Right renal pelvis (tissue), 4 donors: ENCODE measurements around the gene RNU1-3. TPM values are rescaled to one million over a fixed set of nuclear protein-coding genes. Genes with fewer than 3 reads are reported as not detected.
"Not testable (repeated sequence)": the region's sequence is repeated elsewhere in the genome, so short reads cannot be mapped to it uniquely, and the experiment has no call there.

Experiments used
- DNase-seq, 4 donors: peaks; one replicate each; pipeline ENCODE4 v3.0.0-alpha.2; 2013; ENCODE audit warnings: low read depth in 4 of 4, low spot score in 3 of 4, missing footprints in 1 of 4
- polyA plus RNA-seq, 4 donors: library from polyadenylated mRNA; unstranded; fragments of 120-200 nt; gene quantifications; one replicate each; pipeline ENCODE4 v1.2.1, GENCODE V29; 2013; ENCODE audit not compliant: insufficient read length in 4 of 4

The RNU1-3 gene
- polyA plus RNA-seq, 4 donors = not detected

- DNase-seq = not testable (repeated sequence)
These were observed 29.9 kb upstream of the RNU1-3 start for GRCh38 chr1:16696507-16697150.

DNA sequence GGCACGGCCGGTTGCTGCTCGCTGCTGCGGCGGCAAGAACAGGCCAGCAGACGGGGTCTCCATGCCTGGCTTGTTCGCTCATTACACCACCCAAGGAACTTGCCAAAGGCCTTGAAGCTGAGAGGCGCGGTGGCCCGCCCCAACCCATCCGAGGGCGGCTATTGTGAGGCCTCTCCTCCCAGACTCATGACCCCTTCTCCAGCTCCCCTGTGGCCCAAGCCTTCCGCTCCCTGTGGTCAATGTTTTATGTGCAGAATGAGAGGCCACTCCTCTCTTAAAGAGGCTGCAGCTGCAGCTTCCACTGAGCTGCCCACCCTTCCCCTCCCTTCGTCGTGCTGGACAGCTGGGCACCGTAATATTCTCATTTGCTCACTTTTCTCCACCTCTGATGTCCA is 27.6 kb upstream of the RNU1-3 start:
- not testable (repeated sequence) for DNase-seq

- DNase-seq = not testable (repeated sequence)
These were observed 26.9 kb upstream of the RNU1-3 start for GRCh38 chr1:16693449-16694307.

- not testable (repeated sequence) for DNase-seq
These were observed 26.1 kb upstream of the RNU1-3 start for GRCh38 chr1:16692717-16693448.

DNA sequence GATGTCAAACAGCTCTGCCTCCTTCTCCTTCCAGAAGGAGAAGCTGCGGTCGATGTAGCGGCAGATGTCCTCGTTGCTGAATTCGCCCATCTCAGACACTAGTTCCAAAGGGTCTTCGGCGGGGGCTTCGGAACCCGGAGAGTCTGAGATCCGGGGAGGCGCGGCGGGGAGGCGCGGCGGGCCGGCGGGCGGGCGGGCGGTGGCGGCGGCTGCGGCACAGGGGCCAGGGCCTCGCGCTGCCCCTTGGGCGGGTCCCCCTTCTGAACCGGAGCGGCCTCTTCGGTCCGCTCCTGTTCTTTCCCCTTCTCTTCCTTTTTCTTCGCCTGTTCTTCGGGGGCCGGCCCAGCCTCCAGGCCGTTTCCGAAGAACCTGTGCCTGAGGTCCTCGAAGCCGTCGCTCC is 25.5 kb upstream of the RNU1-3 start:
- DNase-seq = not testable (repeated sequence)

DNA sequence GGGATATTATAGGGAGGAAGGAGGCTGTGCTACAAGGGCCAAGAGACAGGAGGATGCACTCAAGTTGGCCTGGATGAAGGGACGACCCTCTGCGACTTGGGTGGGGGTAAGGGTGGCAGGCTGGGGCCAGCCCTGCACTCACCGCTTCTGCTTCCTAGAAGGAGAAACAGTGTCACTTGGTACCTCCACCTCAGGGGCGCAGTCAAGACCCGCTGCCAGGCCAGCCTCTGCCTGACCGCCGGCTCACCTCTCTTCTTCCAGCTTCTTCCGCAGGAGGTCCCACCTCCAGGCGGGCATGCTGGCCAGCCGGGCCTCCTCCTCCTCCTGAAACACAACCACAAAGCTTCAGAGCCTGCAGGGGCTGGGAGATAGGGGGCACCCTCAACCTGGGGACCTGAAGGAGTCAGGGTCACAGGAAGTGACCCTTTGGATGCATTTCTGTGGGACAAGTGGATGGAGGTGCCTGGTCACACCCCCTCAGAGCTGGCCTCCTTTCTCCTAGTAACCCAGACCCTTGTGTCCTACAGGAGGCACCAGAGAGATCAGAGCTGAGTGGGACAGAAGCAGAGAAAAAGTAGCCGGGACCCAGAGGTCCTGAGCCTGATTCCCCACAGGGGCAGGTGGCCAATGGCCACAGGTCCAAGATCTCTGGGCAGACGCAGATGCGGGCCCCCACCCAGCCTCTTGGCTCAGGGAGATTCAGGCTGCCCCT is 24.4 kb upstream of the RNU1-3 start:
- DNase-seq = not testable (repeated sequence)

DNA sequence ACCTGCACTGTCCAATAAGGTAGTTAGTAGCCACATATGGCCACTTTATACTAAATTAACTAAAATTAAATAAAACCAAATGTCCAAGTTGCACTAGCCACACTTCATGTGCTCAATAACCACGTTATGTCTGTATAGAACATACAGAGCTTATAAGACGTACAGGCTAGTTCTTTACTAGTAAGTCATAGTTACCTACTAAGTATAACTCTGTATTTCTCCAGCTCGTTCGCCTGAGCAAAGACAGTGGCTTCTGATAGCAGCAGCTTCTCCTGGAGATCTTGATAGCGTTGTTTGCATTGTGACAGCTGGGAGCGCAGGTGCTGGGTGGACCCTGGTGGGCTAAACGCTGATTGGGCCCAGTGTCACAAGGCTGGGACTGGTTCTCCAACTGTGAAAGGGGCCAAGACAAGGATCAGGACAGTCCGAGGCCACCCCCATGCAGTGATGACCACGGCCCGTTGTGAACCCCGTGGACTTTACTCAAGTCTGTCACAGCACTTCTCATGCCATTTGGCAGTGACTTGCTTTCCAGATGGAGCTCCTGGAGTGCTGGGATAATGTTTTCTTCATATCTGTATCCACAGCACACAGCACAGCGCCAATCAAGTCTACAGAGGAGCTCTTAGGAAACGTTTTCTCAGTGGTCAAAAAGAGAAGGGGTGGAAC is 20.5 kb upstream of the RNU1-3 start:
- not testable (repeated sequence) for DNase-seq

DNA sequence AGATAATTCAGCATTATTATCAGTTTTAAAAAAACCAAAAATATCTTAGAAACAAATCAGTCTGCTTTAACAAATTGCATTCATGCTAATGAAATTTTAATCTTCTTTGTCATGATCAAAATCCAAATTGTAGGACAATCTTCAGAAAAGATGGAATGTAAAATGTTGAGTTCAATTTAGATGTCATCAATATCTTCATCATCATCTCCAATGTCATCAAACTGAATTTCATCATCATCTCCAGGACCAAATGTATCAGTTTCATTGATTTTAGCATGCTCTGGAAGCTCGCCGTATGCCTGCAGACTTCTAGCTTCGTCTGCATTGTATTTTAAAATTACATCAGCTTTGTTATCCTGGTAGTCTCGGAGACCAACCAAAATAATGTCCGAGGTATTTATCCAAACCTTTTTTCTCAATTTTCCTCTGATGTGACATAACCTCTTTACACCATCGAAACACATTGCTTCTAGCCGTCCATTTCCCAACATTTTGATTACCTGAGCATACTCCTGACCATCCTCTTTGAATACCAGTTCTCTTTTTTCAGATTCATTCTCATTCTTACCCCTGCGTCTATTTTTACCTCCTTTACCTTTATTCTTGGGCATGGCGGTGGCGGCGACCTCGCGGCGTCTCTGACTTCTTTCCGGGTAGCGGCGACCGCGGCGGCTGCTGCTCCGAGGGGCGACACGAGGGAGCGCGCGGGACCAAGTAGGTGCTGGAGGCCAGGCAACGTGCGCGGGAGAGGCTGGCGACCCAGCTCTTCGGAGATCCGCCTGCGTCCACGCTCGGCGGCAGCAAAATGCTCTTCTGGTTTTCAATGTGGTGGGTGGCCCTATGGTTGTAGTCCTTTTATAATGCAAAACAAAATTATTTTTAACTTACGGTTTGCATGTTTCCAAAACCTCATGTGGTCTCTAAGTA is 19.0 kb upstream of the RNU1-3 start:
- not testable (repeated sequence) for DNase-seq

DNA sequence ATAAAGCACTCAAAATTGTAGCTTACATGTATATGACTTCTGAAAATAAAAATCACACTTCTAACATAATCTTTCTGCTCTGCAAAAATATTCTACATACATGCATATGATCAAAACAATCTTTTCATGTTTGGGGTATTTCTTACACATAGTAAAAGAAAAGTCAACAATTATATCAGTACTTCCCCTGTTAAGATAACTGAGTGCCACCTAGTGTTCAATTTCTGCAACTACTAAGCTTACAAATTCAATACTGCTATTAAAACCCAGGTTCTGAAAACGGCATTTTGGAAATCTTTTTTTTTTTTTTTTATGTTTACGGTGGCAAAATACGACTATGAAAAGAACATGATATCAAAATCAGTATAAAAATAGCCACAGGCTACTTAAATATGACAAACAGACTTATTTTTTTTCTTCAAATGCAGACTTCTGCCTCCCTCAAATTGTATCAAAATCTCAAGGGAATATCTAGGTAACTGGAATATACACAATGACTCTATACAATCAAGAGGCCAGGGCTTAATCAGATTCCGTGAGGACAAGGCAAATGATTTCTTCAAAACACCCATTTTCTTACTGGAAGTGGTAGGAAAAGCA is 18.1 kb upstream of the RNU1-3 start:
- not testable (repeated sequence) for DNase-seq

GRCh38 chr1:16684152-16684551 is 17.4 kb upstream of the RNU1-3 start:
- DNase-seq = not testable (repeated sequence)

- not testable (repeated sequence) for DNase-seq
These were observed 16.1 kb upstream of the RNU1-3 start for GRCh38 chr1:16682803-16683202.

DNA sequence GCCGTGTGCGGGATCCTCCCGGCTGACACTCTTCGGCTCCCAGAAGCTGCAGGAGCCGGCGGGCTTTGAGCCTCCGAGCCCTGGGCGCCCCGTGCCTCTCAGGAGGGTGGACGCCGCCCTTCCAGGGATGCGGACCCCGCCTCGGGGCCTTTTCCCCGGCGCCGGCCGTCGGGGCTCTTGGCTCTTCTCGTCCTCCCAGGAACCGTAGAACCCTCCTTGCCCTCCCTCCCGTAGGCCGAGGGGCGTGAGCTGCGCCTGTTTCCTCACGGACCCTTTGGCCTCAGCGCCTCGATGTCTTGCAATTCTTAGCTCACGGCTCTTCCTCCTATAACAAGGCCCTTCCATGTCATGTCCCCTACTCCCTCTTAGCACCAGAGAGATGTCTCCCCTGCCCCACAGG is 13.6 kb upstream of the RNU1-3 start:
- not testable (repeated sequence) for DNase-seq

- DNase-seq = no peak
These were observed 11.0 kb upstream of the RNU1-3 start for GRCh38 chr1:16677552-16678431.

DNA sequence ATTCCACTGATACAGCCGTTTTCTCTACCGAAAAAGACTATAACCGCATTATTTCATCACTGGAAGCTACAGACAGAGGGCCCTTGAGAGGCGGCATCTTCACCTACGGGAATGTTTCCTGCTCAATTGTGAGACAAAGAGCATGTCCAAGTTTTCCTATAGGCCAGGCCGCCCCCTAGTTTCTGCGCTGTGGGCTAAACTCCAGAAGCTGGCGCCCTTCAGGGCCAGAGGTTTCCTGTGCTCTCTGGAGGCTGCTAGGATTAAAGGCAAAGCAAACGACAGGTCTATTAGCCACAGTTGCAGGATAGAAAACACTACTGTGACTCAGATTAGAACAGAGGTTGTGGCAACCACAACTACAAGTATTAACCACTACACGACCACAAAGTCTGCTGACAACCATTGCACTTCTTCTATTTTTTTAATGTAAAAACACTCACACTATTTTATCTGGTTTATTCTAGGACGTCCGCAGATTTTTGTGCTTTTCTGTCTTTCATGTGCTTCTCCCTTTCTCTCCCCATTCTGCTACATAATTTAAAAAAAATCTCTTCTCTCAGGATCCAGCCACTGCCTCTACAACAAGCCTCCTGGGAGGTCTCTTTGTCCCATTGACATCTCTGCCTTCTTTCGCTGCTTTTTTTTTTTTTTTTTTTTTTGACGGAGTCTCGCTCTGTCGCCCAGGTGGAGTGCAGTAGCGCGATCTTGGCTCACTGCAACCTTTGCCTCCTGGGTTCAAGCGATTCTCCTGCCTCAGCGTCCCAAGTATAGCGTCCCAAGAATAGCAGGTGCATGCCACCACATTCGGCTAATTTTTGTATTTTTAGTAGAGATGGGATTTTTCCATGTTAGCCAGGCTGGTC is 10.1 kb upstream of the RNU1-3 start:
- DNase-seq = not testable (repeated sequence)

DNA sequence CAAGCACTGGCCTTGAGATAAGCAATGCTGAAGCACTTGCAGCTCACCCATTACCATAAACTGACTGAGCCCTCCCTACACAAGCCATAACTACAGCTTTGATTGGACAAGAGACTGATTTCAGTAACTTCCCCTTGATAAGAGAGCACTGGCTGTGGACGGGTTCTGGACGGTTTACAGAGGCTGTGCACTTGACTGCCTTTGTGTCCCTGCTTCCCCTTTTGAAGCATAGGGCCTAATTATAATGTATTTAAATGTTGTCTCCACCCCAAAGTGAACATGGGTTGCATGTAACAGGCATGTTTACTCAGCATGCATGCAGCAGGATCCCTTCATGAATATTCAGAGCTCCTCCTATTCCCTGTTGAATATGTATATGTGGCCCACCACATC is 8.4 kb upstream of the RNU1-3 start:
- not testable (repeated sequence) for DNase-seq

DNA sequence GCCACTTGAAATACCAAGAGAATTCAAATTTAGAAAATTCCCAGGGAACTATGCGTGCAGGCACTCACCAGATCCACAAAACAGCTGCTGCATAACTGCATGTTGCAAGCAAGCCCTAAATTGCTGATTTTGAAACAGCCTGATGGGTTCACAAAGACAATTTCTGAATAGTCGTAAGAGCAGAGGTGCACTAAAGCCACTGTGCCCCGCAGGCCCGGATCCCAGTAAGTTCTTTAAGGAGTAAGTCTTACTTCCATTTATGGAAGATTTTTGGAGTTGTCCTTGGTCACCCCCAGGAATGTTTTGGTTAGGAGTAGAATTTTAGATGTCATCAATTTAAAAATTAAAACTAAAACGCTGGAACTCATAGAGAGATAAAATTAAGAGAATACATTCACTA is 7.2 kb upstream of the RNU1-3 start:
- not testable (repeated sequence) for DNase-seq

DNA sequence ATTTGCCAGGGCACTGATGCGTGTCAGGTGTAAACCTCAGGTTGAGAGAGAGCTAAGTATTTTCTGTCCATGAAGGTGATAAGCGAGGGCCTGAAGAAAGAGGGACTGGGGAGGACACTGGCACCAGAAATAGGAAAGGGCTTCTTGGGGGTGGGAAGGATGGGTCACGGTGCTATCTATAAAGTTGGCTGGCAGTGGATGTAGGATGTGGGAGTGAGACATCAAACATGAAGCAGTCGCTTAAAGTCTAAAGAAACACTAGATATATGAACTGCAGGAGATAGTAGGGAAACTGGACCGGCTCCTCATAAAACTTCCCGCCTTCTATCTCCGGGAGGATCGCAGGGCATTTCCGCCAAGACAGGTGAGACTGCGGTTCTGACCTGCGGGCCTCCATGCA is 912 bp downstream of the RNU1-3 start:
- DNase-seq = not testable (repeated sequence)
